Esophagus muscularis mucosa (tissue), 4 donors: ENCODE data around the gene CDH1. TPM values are rescaled to one million over a fixed set of nuclear protein-coding genes. Genes with fewer than 3 reads are reported as not detected.

Experiments used
- DNase-seq: peaks from one replicate; pipeline ENCODE4 v3.0.0-alpha.2; 2017; ENCODE audit errors: extremely low spot score
- H3K27ac ChIP-seq, 4 donors: fragments of 200-600 bp; sonication (generic); replicated peaks in 1 of 4; 1 replicate in 3 of 4; 2 replicates in 1 of 4; pipeline ENCODE4 v1.5.1; 2016 to 2019; ENCODE audit warnings: mild to moderate bottlenecking in 1 of 4
- H3K27me3 ChIP-seq, 4 donors: fragments of 200-600 bp; sonication (generic); one replicate each; pipeline versions ENCODE4 v1.5.1 to v1.6.0; 2016 to 2019
- H3K36me3 ChIP-seq, 4 donors: fragments of 200-600 bp; sonication (generic); one replicate each; pipeline ENCODE4 v1.5.1; 2016 to 2019
- H3K4me1 ChIP-seq, 4 donors: fragments of 200-600 bp; sonication (generic); one replicate each; pipeline ENCODE4 v1.5.1; 2016 to 2019
- H3K4me3 ChIP-seq, 4 donors: fragments of 200-600 bp; sonication (generic); 1 replicate in 2 of 4; 2 replicates in 2 of 4; pipeline ENCODE4 v1.5.1; 2016 to 2019; ENCODE audit warnings: mild to moderate bottlenecking in 4 of 4, moderate library complexity in 1 of 4
- H3K9me3 ChIP-seq, 4 donors: fragments of 200-600 bp; sonication (generic); 1 replicate in 3 of 4; 2 replicates in 1 of 4; pipeline ENCODE4 v1.5.1; 2016 to 2019
- CTCF ChIP-seq, 3 experiments: fragments of 200-600 bp in 2 of 3; fragments of 450-650 bp in 1 of 3; sonication (generic) in 2 of 3; IDR thresholded peaks; one replicate each; pipeline ENCODE4 v1.5.1; 2017 to 2019; ENCODE audit warnings: antibody characterized with exemption in 3 of 3, mild to moderate bottlenecking in 2 of 3, moderate library complexity in 1 of 3
- EP300 ChIP-seq: sonication (generic); formaldehyde crosslinking; IDR thresholded peaks from one replicate; pipeline ENCODE4 v1.6.1; 2017; ENCODE audit warnings: antibody characterized with exemption
- POLR2A ChIP-seq: fragments of 450-650 bp; IDR thresholded peaks from one replicate; pipeline ENCODE4 v1.6.1; 2017; ENCODE audit warnings: antibody characterized with exemption, moderate library complexity, mild to moderate bottlenecking, low read depth
- POLR2AphosphoS5 ChIP-seq, 2 donors: sonication (generic); formaldehyde crosslinking; IDR thresholded peaks; one replicate each; pipeline ENCODE4 v1.6.1; 2017; ENCODE audit warnings: antibody characterized with exemption in 2 of 2
- WGBS: methylation state at CpG from one replicate; pipeline ENCODE4 v1.1.5; 2018; 5-methylcytosine and 5-hydroxymethylcytosine counted together
- intact Hi-C: fragments of 100-400 bp; cut with DNase I; formaldehyde crosslinking; loops from one replicate; pipeline ENCODE4 v1.15.1; 2023
- total RNA-seq, 4 donors: library from RNA; depleted of rRNA; stranded (reverse); fragments of >200 nt; gene quantifications; one replicate each; pipeline versions ENCODE4 v1.1.0 to v1.2.1, GENCODE V29; 2016

The CDH1 gene
- total RNA-seq, 4 donors from 2014 or later = 0.17 to 0.83 (median 0.51) TPM

DNA sequence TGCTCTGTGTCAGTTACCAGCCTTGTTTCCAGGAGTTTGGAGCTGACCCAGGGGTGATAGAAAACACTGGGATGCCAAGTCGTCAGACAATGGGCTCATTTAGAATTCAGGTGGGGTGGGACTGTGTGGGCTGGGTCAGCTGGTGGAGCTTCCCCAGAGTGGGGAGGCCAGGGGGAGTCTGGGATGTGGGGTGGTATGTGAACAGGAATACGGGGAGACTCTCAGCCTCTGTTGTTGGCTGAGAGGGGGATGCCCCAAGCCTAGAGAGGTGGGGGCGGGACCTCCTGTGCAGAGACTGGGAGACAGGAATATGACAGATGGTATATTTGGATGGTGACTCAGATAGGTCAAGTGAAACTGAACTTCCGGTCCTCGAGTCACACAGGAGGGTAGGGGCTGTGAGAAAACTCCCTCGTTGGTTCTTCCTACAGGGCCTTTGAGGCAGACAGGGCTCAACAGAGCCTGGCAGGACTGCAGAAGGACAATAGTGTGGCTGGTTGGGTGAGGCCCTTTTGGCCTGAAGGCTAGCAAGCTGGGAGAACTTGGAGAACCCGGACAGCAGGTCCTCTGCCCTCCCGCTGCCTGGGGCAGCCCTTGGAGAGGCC, 23.7 kb downstream of the CDH1 start:
- 61% methylated on average over 8 of the region's 8 CpGs for WGBS
- Histone ChIP-seq H3K9me3 (no peaks in the 10 kb centered on the region), H3K27ac (no peak overlapping the region), H3K27me3 (peaks cover 0 to 18% (median 0%) of the 10 kb centered on the region in 4 donors), H3K36me3 (no peaks in the 10 kb centered on the region), H3K4me3 (no peak overlapping the region), H3K4me1 (no peaks in the 10 kb centered on the region)
- intact Hi-C loops = no loop called here
- no peak for DNase-seq
- TF ChIP-seq EP300 (no peak), CTCF (IDR thresholded peaks at IDR 0.05) (no peak), POLR2AphosphoS5 (IDR thresholded peaks at IDR 0.05) (no peak), POLR2A (no peak)

DNA sequence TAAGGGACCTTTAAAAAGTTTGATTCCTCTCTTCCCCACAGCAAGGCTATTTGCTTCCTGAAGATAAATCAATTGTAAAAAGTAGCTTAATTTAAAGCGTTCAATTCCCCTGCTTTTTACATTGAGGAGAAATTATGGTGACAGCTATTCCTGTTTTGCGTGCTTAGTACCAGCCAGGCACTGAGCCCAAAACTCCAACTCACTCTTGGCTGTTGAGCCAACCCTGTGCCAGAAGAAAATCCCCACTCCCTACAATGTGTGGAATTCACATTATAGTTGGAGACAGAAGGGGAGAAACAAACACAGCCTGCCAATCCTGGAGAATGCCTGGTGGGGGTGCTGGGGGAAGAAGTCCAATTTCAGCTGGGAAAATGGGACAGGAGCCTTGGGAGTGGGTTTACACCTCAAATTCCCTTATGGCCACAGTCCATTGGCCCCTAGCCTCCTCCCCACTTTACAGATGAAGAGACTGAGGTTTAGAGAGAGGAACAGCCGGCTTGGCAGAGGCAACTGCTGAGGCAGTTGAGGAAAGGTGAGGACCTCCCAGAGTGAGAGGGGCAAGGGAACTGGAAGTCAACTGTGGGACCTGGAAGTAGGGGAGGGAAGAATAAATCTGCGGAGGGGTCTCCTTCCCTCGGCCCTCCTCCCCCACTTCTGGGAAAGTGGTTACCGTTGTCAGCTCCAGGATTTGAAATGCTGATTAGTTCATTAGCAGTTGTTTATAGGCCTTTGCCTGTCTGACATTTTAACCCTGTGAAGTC, 26.1 kb downstream of the CDH1 start:
- Histone ChIP-seq H3K36me3 (no peaks in the 10 kb centered on the region), H3K9me3 (no peaks in the 10 kb centered on the region), H3K4me1 (no peaks in the 10 kb centered on the region), H3K27ac (no peak overlapping the region), H3K27me3 (peaks cover 0 to 18% (median 0%) of the 10 kb centered on the region in 4 donors), H3K4me3 (no peak overlapping the region)
- no peak for DNase-seq
- TF ChIP-seq CTCF (IDR thresholded peaks at IDR 0.05) (no peak), EP300 (no peak), POLR2AphosphoS5 (IDR thresholded peaks at IDR 0.05) (no peak), POLR2A (no peak)
- intact Hi-C loops = no loop called here
- 49% methylated on average over 6 of the region's 6 CpGs for WGBS

- Histone ChIP-seq H3K4me1 (no peaks in the 10 kb centered on the region), H3K36me3 (no peaks in the 10 kb centered on the region), H3K4me3 (no peak overlapping the region), H3K9me3 (no peaks in the 10 kb centered on the region), H3K27me3 (peaks cover 0 to 18% (median 0%) of the 10 kb centered on the region in 4 donors), H3K27ac (no peak overlapping the region)
- intact Hi-C loops = no loop called here
- 74% methylated on average over 8 of the region's 8 CpGs for WGBS
- no peak for DNase-seq
- TF ChIP-seq POLR2A (no peak), POLR2AphosphoS5 (IDR thresholded peaks at IDR 0.05) (no peak), CTCF (IDR thresholded peaks at IDR 0.05) (no peak), EP300 (no peak)
Observed at GRCh38 chr16:68764862-68765261, 27.8 kb downstream of the CDH1 start.

- no peak for DNase-seq
- intact Hi-C loops = no loop called here
- H3K27ac ChIP-seq = no peak overlapping the region
- no peak for TF ChIP-seq POLR2A
- no peak for TF ChIP-seq EP300
- no peak for TF ChIP-seq POLR2AphosphoS5 (IDR thresholded peaks at IDR 0.05)
- TF ChIP-seq CTCF (IDR thresholded peaks at IDR 0.05) = no peak
- H3K9me3 ChIP-seq = no peaks in the 10 kb centered on the region
- H3K4me3 ChIP-seq = no peak overlapping the region
- H3K27me3 ChIP-seq = no peaks in the 10 kb centered on the region
- 81% methylated on average over 1 of the region's 1 CpG for WGBS
- H3K36me3 ChIP-seq = no peaks in the 10 kb centered on the region
- no peaks in the 10 kb centered on the region for H3K4me1 ChIP-seq
Observed at GRCh38 chr16:68767581-68767980, 30.5 kb downstream of the CDH1 start.
